ENCODE measurements around the gene MPV17L2. TPM values are rescaled to one million over a fixed set of nuclear protein-coding genes. Genes with fewer than 3 reads are reported as not detected.

MPV17L2 gene
- total RNA-seq, 1 donor from 2014 or later: 50.1 TPM

DNA sequence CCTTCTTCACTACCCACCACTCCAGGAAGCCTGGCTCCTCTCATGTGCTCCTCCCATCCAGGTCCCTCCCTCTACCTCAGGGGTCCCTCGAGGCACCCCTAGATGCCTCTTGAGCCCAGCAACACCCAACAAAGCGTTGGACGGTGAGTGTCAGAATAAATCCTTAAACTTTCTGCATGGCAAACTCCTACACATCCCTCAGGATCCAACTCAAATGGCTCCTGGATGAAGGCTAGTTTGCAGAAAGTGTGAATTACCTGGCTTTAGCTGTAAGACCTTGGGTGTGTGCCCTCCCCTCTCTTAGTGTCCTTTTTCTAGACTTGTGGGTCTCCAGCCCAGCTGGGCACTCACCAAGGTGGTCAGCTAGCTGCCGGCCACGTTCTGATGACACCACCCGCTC is 5.4 kb downstream of the MPV17L2 start:
- DNase-seq (ENCODE audit: low read depth): no peak
- no peak overlapping the region for H3K4me3 ChIP-seq (ENCODE audit: low read depth, low read length)
- TF ChIP-seq, protein P1, sequence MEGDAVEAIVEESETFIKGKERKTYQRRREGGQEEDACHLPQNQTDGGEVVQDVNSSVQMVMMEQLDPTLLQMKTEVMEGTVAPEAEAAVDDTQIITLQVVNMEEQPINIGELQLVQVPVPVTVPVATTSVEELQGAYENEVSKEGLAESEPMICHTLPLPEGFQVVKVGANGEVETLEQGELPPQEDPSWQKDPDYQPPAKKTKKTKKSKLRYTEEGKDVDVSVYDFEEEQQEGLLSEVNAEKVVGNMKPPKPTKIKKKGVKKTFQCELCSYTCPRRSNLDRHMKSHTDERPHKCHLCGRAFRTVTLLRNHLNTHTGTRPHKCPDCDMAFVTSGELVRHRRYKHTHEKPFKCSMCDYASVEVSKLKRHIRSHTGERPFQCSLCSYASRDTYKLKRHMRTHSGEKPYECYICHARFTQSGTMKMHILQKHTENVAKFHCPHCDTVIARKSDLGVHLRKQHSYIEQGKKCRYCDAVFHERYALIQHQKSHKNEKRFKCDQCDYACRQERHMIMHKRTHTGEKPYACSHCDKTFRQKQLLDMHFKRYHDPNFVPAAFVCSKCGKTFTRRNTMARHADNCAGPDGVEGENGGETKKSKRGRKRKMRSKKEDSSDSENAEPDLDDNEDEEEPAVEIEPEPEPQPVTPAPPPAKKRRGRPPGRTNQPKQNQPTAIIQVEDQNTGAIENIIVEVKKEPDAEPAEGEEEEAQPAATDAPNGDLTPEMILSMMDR (conservative IDR thresholded peaks at IDR 0.05; ENCODE audit: low read depth, low read length): no peak

DNA sequence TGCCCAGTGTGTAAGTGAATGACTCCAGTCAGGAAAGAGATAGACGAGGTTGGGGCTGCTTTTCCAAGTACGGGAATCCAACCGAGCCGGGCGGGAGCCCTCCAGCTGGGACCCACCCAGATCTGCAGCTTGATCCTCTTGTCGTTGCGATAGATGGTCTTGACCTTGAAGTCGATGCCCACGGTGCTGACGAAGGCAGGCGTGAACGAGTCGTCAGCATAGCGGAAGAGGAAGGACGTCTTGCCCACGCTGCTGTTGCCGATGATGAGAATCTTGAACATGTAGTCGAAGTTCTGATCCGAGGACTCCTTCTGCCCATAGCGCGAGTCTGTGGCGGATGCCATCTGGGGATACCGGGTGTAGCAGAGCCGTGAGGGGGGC is 9.4 kb downstream of the MPV17L2 start:
- DNase-seq (ENCODE audit: low read depth): no peak
- TF ChIP-seq, protein P1 (conservative IDR thresholded peaks at IDR 0.05; ENCODE audit: low read depth, low read length): no peak
- no peak overlapping the region for H3K4me3 ChIP-seq (ENCODE audit: low read depth, low read length)

DNA sequence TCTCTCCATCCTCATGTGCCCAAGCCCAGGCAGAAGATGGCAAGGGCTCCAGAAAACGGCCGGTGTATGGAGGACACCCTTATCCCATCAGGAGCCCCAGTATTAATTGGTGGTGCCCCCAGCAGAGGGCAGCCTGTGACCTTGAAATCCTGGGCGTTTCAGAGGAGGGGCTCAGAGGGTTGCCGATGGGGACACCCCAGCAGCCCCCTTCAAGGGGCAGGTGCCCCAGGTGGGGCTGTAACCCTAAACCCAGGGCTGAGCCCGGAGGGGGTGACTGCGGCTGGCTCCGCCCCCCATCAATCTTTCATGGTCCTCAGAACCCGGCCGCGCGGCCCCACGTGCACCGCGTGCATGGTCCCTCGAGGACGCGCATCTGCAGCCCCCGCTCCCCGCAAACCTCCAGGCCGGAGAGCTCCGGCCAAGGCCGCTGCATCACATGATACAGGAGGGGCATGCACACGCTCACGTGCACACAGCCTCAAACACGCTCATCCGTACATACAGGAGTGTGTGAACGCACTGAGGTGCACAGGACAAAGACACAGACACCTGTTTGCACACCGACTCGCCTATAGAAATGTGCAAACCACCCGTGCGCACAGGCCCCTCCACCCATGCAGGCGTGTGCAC is 9.9 kb downstream of the MPV17L2 start:
- TF ChIP-seq, protein P1 (conservative IDR thresholded peaks at IDR 0.05; ENCODE audit: low read depth, low read length): peak; percentile 31
- no peak for DNase-seq (ENCODE audit: low read depth)

DNA sequence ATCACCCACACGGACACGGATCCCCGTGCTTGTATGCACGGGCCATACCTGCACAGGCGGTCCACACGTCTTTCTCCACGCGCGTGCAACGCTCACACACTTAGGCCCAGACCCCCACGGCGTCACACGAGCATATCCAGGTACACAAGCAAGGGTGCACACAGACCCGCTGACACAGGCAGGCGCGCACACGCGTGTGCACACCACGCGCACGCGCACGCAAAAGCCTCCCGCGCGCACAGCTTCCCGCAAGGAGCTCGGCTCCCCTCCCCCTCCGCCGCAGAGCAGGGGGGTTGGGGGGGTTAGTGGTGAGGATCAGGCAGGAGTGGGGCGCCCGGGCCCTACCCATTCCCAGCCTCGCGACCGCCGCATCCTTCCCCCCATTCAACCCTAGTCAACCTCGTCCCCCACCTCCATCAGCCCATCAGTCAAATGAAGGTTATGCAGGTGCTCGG is 10.4 kb downstream of the MPV17L2 start:
- H3K4me3 ChIP-seq (ENCODE audit: low read depth, low read length): peak overlapping the region; percentile 83
- DNase-seq (ENCODE audit: low read depth): no peak
- TF ChIP-seq, protein P1 (conservative IDR thresholded peaks at IDR 0.05; ENCODE audit: low read depth, low read length): no peak

More for the DNA sequence above, 9.9 kb downstream of the MPV17L2 start:
- peak overlapping the region; percentile 83 for H3K4me3 ChIP-seq (ENCODE audit: low read depth, low read length)

DNA sequence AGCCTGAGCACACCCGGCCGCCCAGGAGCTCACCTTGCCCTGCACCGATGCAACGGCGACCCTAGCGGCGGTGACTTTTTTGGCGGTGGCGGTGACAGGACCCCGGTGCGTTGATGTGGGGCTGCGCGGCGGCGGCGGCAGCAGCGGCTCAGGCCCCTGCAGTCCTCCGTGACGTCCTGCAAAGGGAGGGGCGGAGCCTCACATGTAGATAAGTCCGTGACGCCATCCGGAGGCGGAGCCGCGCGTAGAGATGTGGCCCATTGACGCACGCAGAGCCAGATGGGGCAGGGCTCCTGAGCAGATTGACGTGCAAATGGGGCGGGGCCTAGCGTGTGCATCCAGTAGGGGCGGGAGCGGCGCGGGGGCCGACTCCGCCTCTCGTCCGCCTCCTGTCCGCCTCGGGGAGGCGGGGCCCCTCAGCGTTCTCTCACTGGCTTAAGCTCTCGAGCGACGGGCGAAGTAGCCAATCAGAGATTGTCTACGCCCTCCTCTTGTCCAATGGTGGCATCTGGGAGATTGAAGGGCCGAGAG is 10.9 kb downstream of the MPV17L2 start, which contains the start of gene RAB3A:
RAB3A (minus strand) TSS at position 180 of the 531 bp plus-strand sequence. CDS start 1,302 bp downstream, outside the sequence.
- peak within 1 kb of the TSS; percentile 95 for H3K4me3 ChIP-seq (ENCODE audit: low read depth, low read length)
- TF ChIP-seq, protein P1 (conservative IDR thresholded peaks at IDR 0.05; ENCODE audit: low read depth, low read length): no peak
- DNase-seq (ENCODE audit: low read depth): peak; percentile 97

DNA sequence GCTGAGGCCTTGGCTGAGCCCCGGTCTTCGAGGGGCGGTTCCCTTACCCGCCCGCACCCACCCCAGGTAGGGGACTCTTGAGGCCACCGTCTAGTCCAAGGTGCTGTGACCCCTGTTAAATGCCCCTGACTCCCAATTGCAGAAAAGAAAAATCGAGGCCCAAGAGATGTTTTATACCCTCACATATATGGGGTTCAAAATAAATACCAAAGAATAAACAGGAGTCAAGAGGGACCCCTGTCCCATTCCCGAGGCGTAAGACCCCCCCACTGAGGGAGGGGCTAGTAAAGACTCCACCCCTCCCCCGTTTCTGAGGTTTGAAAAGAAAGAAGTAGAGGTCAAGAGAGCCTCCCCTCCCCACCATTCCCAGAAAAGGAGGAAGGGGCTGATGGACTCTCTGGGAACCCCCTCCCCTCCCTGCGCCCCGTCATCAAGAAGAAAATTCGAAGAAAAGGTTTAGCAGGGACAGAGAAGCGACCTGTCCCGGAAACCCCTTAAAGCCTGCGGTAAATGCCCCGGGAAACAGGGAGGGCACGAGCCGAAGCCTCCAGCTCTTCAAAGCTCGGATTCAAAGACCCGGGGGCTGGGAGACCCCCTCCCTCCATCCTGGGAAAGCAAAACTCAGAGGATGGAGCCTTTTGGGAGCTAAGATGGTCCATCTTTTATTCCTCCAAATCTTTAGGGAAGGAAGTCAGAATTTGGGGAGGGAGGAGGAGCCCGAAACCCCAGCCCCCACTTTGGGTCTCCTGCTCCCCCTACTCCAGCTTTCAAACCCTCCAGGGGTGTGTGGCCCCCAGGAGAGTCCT is 11.6 kb downstream of the MPV17L2 start:
- peak overlapping the region; percentile 95 for H3K4me3 ChIP-seq (ENCODE audit: low read depth, low read length)
- TF ChIP-seq, protein P1 (conservative IDR thresholded peaks at IDR 0.05; ENCODE audit: low read depth, low read length): no peak
- DNase-seq (ENCODE audit: low read depth): no peak

All from epithelial cell of proximal tubule (primary cell).